Measurements from ENCODE around the gene NKX1-2.

DNA sequence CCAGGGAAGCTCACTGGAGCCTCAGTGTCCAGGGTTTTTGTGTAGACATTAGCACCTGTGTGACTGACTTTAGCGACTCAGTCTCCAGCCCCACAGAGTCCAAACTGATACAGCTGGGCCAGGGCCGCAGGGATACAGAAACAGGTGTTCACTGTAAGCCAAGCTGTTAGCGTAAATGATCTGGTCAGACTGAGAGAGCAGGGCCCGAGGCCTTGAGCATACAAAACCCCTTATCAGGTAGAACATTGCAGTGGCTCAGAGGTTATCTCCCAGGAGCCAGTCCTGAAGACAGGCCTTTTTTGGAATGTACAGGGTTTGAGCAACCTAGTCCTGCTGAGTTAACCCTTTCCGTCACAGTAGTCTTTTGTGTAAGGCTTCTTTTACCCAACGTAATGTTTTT, 36.8 kb upstream of the NKX1-2 start:
- TF ChIP-seq, protein P1, sequence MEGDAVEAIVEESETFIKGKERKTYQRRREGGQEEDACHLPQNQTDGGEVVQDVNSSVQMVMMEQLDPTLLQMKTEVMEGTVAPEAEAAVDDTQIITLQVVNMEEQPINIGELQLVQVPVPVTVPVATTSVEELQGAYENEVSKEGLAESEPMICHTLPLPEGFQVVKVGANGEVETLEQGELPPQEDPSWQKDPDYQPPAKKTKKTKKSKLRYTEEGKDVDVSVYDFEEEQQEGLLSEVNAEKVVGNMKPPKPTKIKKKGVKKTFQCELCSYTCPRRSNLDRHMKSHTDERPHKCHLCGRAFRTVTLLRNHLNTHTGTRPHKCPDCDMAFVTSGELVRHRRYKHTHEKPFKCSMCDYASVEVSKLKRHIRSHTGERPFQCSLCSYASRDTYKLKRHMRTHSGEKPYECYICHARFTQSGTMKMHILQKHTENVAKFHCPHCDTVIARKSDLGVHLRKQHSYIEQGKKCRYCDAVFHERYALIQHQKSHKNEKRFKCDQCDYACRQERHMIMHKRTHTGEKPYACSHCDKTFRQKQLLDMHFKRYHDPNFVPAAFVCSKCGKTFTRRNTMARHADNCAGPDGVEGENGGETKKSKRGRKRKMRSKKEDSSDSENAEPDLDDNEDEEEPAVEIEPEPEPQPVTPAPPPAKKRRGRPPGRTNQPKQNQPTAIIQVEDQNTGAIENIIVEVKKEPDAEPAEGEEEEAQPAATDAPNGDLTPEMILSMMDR (IDR thresholded peaks at IDR 0.05; ENCODE audit: insufficient read depth, low read length) = no peak
- TF ChIP-seq, protein P2, sequence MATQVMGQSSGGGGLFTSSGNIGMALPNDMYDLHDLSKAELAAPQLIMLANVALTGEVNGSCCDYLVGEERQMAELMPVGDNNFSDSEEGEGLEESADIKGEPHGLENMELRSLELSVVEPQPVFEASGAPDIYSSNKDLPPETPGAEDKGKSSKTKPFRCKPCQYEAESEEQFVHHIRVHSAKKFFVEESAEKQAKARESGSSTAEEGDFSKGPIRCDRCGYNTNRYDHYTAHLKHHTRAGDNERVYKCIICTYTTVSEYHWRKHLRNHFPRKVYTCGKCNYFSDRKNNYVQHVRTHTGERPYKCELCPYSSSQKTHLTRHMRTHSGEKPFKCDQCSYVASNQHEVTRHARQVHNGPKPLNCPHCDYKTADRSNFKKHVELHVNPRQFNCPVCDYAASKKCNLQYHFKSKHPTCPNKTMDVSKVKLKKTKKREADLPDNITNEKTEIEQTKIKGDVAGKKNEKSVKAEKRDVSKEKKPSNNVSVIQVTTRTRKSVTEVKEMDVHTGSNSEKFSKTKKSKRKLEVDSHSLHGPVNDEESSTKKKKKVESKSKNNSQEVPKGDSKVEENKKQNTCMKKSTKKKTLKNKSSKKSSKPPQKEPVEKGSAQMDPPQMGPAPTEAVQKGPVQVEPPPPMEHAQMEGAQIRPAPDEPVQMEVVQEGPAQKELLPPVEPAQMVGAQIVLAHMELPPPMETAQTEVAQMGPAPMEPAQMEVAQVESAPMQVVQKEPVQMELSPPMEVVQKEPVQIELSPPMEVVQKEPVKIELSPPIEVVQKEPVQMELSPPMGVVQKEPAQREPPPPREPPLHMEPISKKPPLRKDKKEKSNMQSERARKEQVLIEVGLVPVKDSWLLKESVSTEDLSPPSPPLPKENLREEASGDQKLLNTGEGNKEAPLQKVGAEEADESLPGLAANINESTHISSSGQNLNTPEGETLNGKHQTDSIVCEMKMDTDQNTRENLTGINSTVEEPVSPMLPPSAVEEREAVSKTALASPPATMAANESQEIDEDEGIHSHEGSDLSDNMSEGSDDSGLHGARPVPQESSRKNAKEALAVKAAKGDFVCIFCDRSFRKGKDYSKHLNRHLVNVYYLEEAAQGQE (IDR thresholded peaks at IDR 0.05; ENCODE audit: insufficient replicate concordance, low read depth) = no peak

Measured in HL-60 (cell line).